Measurements from ENCODE around the gene CCDC92.

- TF ChIP-seq CTCF (IDR thresholded peaks at IDR 0.05) (no peak), POLR2AphosphoS5 (IDR thresholded peaks at IDR 0.05) (no peak), POLR2A (IDR thresholded peaks at IDR 0.05) (no peak)
Measured at GRCh38 chr12:123989168-123989567, 16.5 kb upstream of the CCDC92 start.

All from suprapubic skin (tissue), 4 donors.